IPS-NIHi7 (cell line): Measurements from ENCODE around the gene PRR14.
A peak's percentile ranks its signal among the peaks of the same experiment; 100 is the strongest.
"Not testable (repeated sequence)": the region's sequence is repeated elsewhere in the genome, so short reads cannot be mapped to it uniquely, and the experiment has no call there.

ENCODE experiments used
- DNase-seq: peaks from one replicate; pipeline ENCODE4 v3.0.0; 2012; ENCODE audit warnings: mixed read lengths; ENCODE audit errors: extremely low spot score

Gene PRR14

GRCh38 chr16:30632454-30632853, 18.3 kb upstream of the PRR14 start:
- not testable (repeated sequence) for DNase-seq

- no peak for DNase-seq
Measured at GRCh38 chr16:30633526-30633925, 17.2 kb upstream of the PRR14 start.

GRCh38 chr16:30636599-30636998, 14.2 kb upstream of the PRR14 start:
- no peak for DNase-seq

GRCh38 chr16:30637139-30637538, 13.6 kb upstream of the PRR14 start:
- not testable (repeated sequence) for DNase-seq

- DNase-seq = no peak
Measured at GRCh38 chr16:30637944-30638343, 12.8 kb upstream of the PRR14 start.

- no peak for DNase-seq
Measured at GRCh38 chr16:30641378-30641982, 9.3 kb upstream of the PRR14 start.

GRCh38 chr16:30644334-30644830, 6.4 kb upstream of the PRR14 start:
- no peak for DNase-seq

GRCh38 chr16:30645727-30646126, 5.0 kb upstream of the PRR14 start:
- DNase-seq = no peak

- DNase-seq = no peak
Measured at GRCh38 chr16:30647274-30647571, 3.5 kb upstream of the PRR14 start.

GRCh38 chr16:30649725-30650368, 913 bp upstream of the PRR14 start:
- DNase-seq = no peak

- peak; percentile 67 for DNase-seq
Measured at GRCh38 chr16:30651124-30652004, 604 bp downstream of the PRR14 start.

- no peak for DNase-seq
Measured at GRCh38 chr16:30652005-30652296, 1.2 kb downstream of the PRR14 start.

GRCh38 chr16:30652718-30653117, 2.0 kb downstream of the PRR14 start:
- no peak for DNase-seq

GRCh38 chr16:30654856-30655255, 4.1 kb downstream of the PRR14 start:
- no peak for DNase-seq

- DNase-seq = no peak
Measured at GRCh38 chr16:30655815-30656347, 5.1 kb downstream of the PRR14 start.

GRCh38 chr16:30656388-30656787, 5.6 kb downstream of the PRR14 start:
- DNase-seq = no peak

- DNase-seq = no peak
Measured at GRCh38 chr16:30656974-30657865, 6.5 kb downstream of the PRR14 start.

- DNase-seq = peak; percentile 96
Measured at GRCh38 chr16:30657866-30658730, 7.3 kb downstream of the PRR14 start, which contains the start of gene FBRS. FBRS (plus strand) TSS chr16:30658431; CDS start chr16:30659519, 1,088 bp downstream.

GRCh38 chr16:30658731-30659506, 8.2 kb downstream of the PRR14 start:
- DNase-seq = peak; percentile 84
